GM12873 (cell line): ENCODE results near the gene CLSTN3.

Experiments
- CTCF ChIP-seq: IDR thresholded peaks from 2 replicates; pipeline ENCODE4 v1.5.1; 2012; ENCODE audit warnings: low read depth, mild to moderate bottlenecking, moderate library complexity, low read length, control low read depth; ENCODE audit not compliant: insufficient read depth; ENCODE audit errors: missing control alignments

The CLSTN3 gene

GRCh38 chr12:7178481-7178880, 48.3 kb downstream of the CLSTN3 start:
- no peak for TF ChIP-seq CTCF

- no peak for TF ChIP-seq CTCF
These were observed 50.5 kb downstream of the CLSTN3 start for GRCh38 chr12:7180685-7181084.

GRCh38 chr12:7188562-7189397, 58.6 kb downstream of the CLSTN3 start:
- TF ChIP-seq CTCF, result peak; percentile 78

GRCh38 chr12:7189398-7190267, 59.5 kb downstream of the CLSTN3 start, which contains the start of gene PEX5:
PEX5 (plus strand) TSS chr12:7189686; CDS start chr12:7190378, 692 bp downstream.
- no peak for TF ChIP-seq CTCF

GRCh38 chr12:7190268-7191055, 60.3 kb downstream of the CLSTN3 start:
- TF ChIP-seq CTCF, result no peak

- TF ChIP-seq CTCF, result no peak
These were observed 63.5 kb downstream of the CLSTN3 start for GRCh38 chr12:7193674-7194073.
